DOHH2 (cell line): ENCODE results near the gene TTC28.
"Not testable (repeated sequence)": the region's sequence is repeated elsewhere in the genome, so short reads cannot be mapped to it uniquely, and the experiment has no call there.

Experiments used
- H3F3A ChIP-seq: fragments of 200-600 bp; sonication (generic), shearing (Covaris generic); 2 replicates; pipeline ENCODE4 v1.6.0; 2016; ENCODE audit warnings: antibody characterized with exemption, mild to moderate bottlenecking; ENCODE audit not compliant: control insufficient read depth, insufficient read depth
- H3K27ac ChIP-seq: fragments of 200-600 bp; sonication (generic); 2 replicates; pipeline ENCODE4 v1.5.1; 2014; ENCODE audit warnings: low read depth, mild to moderate bottlenecking, low read length, moderate library complexity
- H3K27me3 ChIP-seq: fragments of 200-600 bp; sonication (generic); 2 replicates; pipeline ENCODE4 v1.6.1; 2014; ENCODE audit warnings: mild to moderate bottlenecking, low read length, mixed read lengths; ENCODE audit not compliant: control insufficient read depth
- H3K36me3 ChIP-seq: fragments of 200-600 bp; sonication (generic); 2 replicates; pipeline ENCODE4 v1.6.1; 2014; ENCODE audit warnings: mild to moderate bottlenecking, low read length, moderate library complexity, mixed read lengths; ENCODE audit not compliant: control insufficient read depth
- H3K4me1 ChIP-seq: fragments of 200-600 bp; sonication (generic); 2 replicates; pipeline ENCODE4 v1.6.1; 2014; ENCODE audit warnings: mild to moderate bottlenecking, low read length, mixed read lengths; ENCODE audit not compliant: control insufficient read depth
- H3K4me2 ChIP-seq: fragments of 200-600 bp; sonication (generic); 2 replicates; pipeline ENCODE4 v1.6.0; 2014; ENCODE audit warnings: mild to moderate bottlenecking, low read length, moderate library complexity
- H3K4me3 ChIP-seq: fragments of 200-600 bp; sonication (generic); 2 replicates; pipeline ENCODE4 v1.5.1; 2014; ENCODE audit warnings: mild to moderate bottlenecking, low read length, mixed read lengths
- H3K79me2 ChIP-seq: fragments of 200-600 bp; sonication (generic); 2 replicates; pipeline ENCODE4 v1.6.1; 2014; ENCODE audit warnings: mild to moderate bottlenecking, low read length, mixed read lengths; ENCODE audit not compliant: control insufficient read depth
- H3K9me2 ChIP-seq: fragments of 200-600 bp; sonication (generic); replicated peaks from 2 replicates; pipeline ENCODE4 v1.6.1; 2014; ENCODE audit warnings: mild to moderate bottlenecking, low read length, mixed read lengths; ENCODE audit not compliant: control insufficient read depth
- H3K9me3 ChIP-seq: fragments of 200-600 bp; sonication (generic); 2 replicates; pipeline ENCODE4 v1.6.1; 2014; ENCODE audit warnings: antibody characterized with exemption, low read length, mixed read lengths; ENCODE audit not compliant: control insufficient read depth, insufficient read depth
- H4K20me1 ChIP-seq: fragments of 200-600 bp; sonication (generic); 2 replicates; pipeline ENCODE4 v1.6.0; 2014; ENCODE audit warnings: low read depth, mild to moderate bottlenecking, antibody characterized with exemption, low read length, moderate library complexity; ENCODE audit not compliant: control insufficient read depth, insufficient read depth
- EZH2phosphoT487 ChIP-seq: fragments of 200-600 bp; sonication (generic); IDR thresholded peaks from 2 replicates; pipeline ENCODE4 v1.6.1; 2017; ENCODE audit warnings: borderline replicate concordance, mild to moderate bottlenecking, antibody characterized with exemption, low read length, moderate library complexity, mixed read lengths
- TF ChIP-seq, protein P1 (sequence below): fragments of 200-600 bp; sonication (generic); IDR thresholded peaks from one replicate; pipeline ENCODE4 v1.5.1; 2014; ENCODE audit warnings: antibody characterized with exemption, mild to moderate bottlenecking, low read depth, low read length; ENCODE audit not compliant: poor library complexity, severe bottlenecking

TTC28 gene

DNA sequence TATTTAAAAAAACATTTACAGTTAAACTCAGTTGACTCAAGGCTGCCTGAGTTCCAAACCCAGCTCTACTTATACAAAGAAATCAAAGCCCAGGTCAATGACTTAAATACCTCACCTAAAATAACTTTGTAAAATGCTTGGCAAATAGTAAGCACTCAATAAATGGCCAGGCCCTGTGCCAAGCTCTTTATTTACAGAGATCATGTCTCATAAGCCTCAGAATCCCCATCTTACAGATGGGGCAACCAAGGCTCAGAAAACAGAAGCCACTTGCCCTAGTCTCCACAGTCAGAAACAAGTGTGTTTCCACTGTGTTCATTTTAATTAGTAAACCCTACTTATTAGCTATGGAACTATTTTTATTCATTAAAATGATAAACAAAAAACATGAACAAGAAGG, 30.5 kb upstream of the TTC28 start:
- Histone ChIP-seq H3K9me3 (no peaks in the 10 kb centered on the region), H3K4me3 (no peak overlapping the region), H3K36me3 (peaks cover 46% of the 10 kb centered on the region), H3F3A (peaks cover 3% of the 10 kb centered on the region; the same call in 1 of the 2 replicates), H3K27me3 (no peaks in the 10 kb centered on the region), H3K79me2 (no peaks in the 10 kb centered on the region), H3K4me1 (peaks cover 8% of the 10 kb centered on the region), H3K4me2 (no peak overlapping the region), H4K20me1 (no peaks in the 10 kb centered on the region), H3K27ac (no peak overlapping the region), H3K9me2 (no peaks in the 10 kb centered on the region)
- TF ChIP-seq, protein P1, sequence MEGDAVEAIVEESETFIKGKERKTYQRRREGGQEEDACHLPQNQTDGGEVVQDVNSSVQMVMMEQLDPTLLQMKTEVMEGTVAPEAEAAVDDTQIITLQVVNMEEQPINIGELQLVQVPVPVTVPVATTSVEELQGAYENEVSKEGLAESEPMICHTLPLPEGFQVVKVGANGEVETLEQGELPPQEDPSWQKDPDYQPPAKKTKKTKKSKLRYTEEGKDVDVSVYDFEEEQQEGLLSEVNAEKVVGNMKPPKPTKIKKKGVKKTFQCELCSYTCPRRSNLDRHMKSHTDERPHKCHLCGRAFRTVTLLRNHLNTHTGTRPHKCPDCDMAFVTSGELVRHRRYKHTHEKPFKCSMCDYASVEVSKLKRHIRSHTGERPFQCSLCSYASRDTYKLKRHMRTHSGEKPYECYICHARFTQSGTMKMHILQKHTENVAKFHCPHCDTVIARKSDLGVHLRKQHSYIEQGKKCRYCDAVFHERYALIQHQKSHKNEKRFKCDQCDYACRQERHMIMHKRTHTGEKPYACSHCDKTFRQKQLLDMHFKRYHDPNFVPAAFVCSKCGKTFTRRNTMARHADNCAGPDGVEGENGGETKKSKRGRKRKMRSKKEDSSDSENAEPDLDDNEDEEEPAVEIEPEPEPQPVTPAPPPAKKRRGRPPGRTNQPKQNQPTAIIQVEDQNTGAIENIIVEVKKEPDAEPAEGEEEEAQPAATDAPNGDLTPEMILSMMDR: no peak
- TF ChIP-seq EZH2phosphoT487: no peak

DNA sequence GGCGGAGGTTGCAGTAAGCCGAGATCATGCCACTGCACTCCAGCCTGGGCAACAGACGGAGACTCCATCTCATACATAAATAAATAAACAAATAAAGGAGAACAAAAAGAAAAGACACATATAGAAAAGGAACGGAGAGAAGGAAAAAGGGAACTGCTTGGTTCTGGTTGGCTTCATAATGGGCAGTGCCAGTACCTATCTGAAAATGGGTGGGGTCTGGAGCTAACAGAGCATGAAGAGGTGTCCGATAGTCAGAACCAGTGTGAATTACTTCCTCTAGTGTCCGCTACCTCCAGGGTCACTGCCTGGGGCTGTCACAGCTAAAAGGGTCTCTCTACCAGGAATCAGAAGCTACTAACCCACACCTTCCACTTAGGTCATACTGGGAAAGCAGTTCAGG, 27.2 kb upstream of the TTC28 start:
- H3K27ac ChIP-seq: no peak overlapping the region
- peaks cover 48% of the 10 kb centered on the region for H3K36me3 ChIP-seq

DNA sequence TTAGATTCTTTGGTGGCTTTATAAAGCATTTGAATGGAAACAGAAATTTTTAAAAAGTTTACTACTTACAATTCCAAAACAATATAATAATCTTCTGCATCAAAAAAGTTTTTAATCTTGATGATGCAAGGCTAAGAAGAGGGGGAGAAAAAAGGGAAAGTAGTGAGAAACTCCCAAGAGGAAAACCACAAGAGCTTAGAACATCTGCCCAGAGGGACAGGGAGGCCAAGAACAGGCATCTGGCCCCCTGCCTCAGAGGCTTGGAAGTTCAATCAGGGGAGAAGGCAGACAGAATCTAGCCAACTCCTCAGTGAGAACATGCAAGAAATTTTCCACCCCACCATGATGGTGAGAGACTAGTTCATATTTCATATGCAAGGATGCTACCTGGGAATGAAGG, 23.8 kb upstream of the TTC28 start:
- Histone ChIP-seq H3K9me2 (no peaks in the 10 kb centered on the region), H3K27ac (no peak overlapping the region), H3K4me1 (peaks cover 8% of the 10 kb centered on the region), H3K4me3 (no peak overlapping the region), H3K79me2 (no peaks in the 10 kb centered on the region), H3K36me3 (peaks cover 25% of the 10 kb centered on the region), H3K4me2 (no peak overlapping the region), H3K9me3 (no peaks in the 10 kb centered on the region), H4K20me1 (no peaks in the 10 kb centered on the region), H3K27me3 (no peaks in the 10 kb centered on the region), H3F3A (no peaks in the 10 kb centered on the region)
- no peak for TF ChIP-seq EZH2phosphoT487
- TF ChIP-seq, protein P1: no peak

More for the DNA sequence above, 27.2 kb upstream of the TTC28 start:
- Histone ChIP-seq H4K20me1 (no peaks in the 10 kb centered on the region), H3K9me3 (no peaks in the 10 kb centered on the region), H3K27me3 (no peaks in the 10 kb centered on the region), H3K9me2 (no peaks in the 10 kb centered on the region), H3K4me1 (peaks cover 8% of the 10 kb centered on the region), H3K4me3 (no peak overlapping the region), H3K79me2 (no peaks in the 10 kb centered on the region), H3K4me2 (no peak overlapping the region), H3F3A (no peaks in the 10 kb centered on the region)
- TF ChIP-seq, protein P1: no peak
- no peak for TF ChIP-seq EZH2phosphoT487

DNA sequence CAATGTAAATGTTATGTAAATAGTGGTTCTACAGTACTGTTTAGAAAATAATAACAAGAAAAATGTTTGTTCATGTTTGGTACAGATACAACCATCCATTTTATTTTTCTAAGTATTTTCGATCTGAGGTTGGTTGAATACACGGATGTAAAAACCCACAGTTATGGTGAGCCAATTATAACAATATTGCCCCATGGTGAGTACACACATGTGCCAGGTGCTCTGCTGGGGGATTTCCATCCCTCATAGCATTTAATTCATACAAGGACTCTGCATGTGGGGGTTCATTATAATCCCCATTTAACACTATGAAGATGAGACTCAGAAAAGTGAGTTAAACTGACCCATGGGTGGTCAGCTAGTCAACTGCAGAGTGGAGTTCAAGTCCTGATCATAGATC, 23.3 kb upstream of the TTC28 start:
- Histone ChIP-seq H4K20me1 (no peaks in the 10 kb centered on the region), H3K4me2 (no peak overlapping the region), H3K27ac (no peak overlapping the region), H3K79me2 (no peaks in the 10 kb centered on the region), H3K27me3 (no peaks in the 10 kb centered on the region), H3K4me1 (peaks cover 8% of the 10 kb centered on the region), H3K36me3 (peaks cover 26% of the 10 kb centered on the region), H3K4me3 (no peak overlapping the region), H3F3A (no peaks in the 10 kb centered on the region), H3K9me2 (no peaks in the 10 kb centered on the region), H3K9me3 (no peaks in the 10 kb centered on the region)
- no peak for TF ChIP-seq EZH2phosphoT487
- TF ChIP-seq, protein P1: no peak

DNA sequence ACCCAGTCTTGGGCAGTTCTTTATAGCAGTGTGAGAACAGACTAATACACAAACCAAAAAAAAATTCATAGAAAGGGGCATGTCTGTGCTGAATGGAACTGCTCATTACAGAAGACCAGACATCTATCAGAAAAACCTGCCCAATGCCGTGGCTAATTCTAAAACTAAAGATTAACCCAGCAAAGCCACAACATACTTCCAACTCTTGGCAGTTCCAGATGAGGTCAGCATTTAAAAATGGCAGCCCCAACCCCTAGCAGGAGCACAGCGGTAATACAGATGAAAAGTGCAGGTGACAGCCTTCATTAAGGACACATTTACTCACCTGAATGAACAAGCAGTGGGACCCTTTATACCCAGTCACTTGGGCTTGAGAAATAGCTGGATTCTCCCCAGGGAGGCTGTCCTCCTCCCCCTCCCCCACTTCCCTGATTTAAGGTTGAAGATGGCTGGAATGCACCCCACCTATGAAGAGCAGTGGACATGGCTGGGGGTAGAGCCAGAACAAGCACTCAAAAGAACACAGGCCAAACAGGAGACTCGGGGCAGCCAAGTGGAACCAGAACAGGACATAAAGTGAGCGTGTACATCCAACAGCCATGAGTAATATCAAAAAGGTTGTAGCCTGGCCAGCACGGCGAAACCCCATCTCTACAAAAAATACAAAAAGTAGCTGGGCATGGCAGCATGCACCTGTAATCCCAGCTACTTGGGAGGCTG, 13.6 kb upstream of the TTC28 start:
- H3F3A ChIP-seq, H4K20me1 ChIP-seq, H3K9me2 ChIP-seq, H3K27ac ChIP-seq, H3K9me3 ChIP-seq, H3K4me3 ChIP-seq, H3K4me1 ChIP-seq, H3K79me2 ChIP-seq, H3K4me2 ChIP-seq, H3K27me3 ChIP-seq: not testable (repeated sequence)
- peaks cover 11% of the 10 kb centered on the region for H3K36me3 ChIP-seq
